ENCODE results near the gene AGBL1.

The AGBL1 gene

GRCh38 chr15:86969364-86969763 is 889.7 kb downstream of the AGBL1 start:
- no peak for TF ChIP-seq CTCF (IDR thresholded peaks at IDR 0.05; ENCODE audit: control insufficient read depth, extremely low read depth, insufficient read depth)
- H3K4me3 ChIP-seq (ENCODE audit: low read depth, low read length), result no peak overlapping the region
- DNase-seq (ENCODE audit: low read depth), result no peak

DNA sequence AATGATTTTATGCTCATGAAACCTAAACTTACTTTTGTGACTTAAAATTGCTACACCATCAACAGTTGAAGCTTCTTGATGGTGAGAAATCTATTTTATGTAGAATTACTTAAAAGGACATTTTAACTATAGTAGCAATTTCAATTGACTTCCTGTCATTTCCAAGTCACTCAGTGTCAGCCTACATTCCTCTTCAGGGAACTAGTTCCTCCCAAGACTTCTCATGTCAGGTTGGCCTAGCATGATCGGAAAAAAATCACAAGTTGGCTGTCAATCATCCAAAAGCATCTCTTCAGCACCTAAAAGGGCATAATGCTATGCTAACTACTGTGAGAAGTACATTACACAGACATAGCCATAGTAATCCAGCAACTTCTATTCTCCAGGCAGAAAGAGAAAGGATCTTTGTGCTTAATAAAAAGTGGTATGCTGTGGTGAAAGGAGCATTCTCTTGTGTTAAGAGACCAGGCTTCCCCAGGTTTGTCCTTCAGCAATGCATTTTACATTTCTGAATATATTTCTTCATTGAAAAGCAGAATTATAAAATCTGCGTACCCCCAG is 893.7 kb downstream of the AGBL1 start:
- no peak for TF ChIP-seq CTCF (IDR thresholded peaks at IDR 0.05; ENCODE audit: control insufficient read depth, extremely low read depth, insufficient read depth)
- H3K4me3 ChIP-seq (ENCODE audit: low read depth, low read length), result no peak overlapping the region
- DNase-seq (ENCODE audit: low read depth), result no peak

DNA sequence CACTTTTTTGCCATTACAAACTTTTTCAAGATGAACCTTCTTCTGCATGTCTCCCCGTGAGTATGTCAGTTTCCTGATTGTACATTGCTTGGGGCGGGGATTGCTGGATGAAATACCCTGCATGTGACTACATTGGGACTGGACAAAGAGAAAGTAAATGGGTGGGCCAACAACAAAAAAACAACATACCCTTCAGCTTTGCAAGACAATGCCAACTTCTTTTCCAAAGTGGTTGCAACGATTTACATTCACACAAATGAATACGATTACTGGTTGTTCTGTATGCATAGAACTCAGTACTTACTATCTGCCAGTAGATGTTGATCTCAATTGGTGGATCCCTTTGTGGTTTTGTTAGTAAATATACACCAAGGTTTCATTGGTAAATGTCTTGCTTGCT is 908.4 kb downstream of the AGBL1 start:
- no peak for DNase-seq (ENCODE audit: low read depth)
- TF ChIP-seq CTCF (IDR thresholded peaks at IDR 0.05; ENCODE audit: control insufficient read depth, extremely low read depth, insufficient read depth), result no peak
- H3K4me3 ChIP-seq (ENCODE audit: low read depth, low read length), result no peak overlapping the region

- no peak overlapping the region for H3K4me3 ChIP-seq (ENCODE audit: low read depth, low read length)
- TF ChIP-seq CTCF (IDR thresholded peaks at IDR 0.05; ENCODE audit: control insufficient read depth, extremely low read depth, insufficient read depth), result no peak
- no peak for DNase-seq (ENCODE audit: low read depth)
These were observed 942.1 kb downstream of the AGBL1 start for GRCh38 chr15:87021751-87022150.

- no peak for DNase-seq (ENCODE audit: low read depth)
- no peak for TF ChIP-seq CTCF (IDR thresholded peaks at IDR 0.05; ENCODE audit: control insufficient read depth, extremely low read depth, insufficient read depth)
- no peak overlapping the region for H3K4me3 ChIP-seq (ENCODE audit: low read depth, low read length)
These were observed 952.0 kb downstream of the AGBL1 start for GRCh38 chr15:87031540-87032230.

- no peak overlapping the region for H3K4me3 ChIP-seq (ENCODE audit: low read depth, low read length)
- no peak for DNase-seq (ENCODE audit: low read depth)
- TF ChIP-seq CTCF (IDR thresholded peaks at IDR 0.05; ENCODE audit: control insufficient read depth, extremely low read depth, insufficient read depth), result no peak
These were observed 952.6 kb downstream of the AGBL1 start for GRCh38 chr15:87032295-87032694.

DNA sequence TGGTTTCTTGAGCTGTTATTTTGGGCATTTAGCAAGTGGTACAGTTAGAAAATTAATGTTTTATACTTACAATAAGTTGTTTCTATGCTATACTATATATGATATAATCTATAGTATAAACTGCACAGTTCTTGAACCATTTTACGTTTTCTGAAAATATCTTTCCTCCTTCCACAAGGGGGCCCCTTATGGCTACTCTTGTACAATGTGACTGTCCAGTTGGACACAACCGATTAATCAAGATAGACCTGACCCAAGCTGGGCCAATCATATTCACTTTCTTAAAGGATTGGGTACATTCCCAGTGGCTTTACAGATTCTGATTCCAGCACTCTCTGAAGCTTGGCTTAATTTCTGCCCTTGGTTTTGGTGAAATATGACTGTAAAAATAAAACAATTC is 953.4 kb downstream of the AGBL1 start:
- TF ChIP-seq CTCF (IDR thresholded peaks at IDR 0.05; ENCODE audit: control insufficient read depth, extremely low read depth, insufficient read depth), result peak; percentile 24; the same call in 1 of the 2 replicates
- no peak overlapping the region for H3K4me3 ChIP-seq (ENCODE audit: low read depth, low read length)
- no peak for DNase-seq (ENCODE audit: low read depth)

Data from LNCaP clone FGC (cell line).